A549 (cell line): Measurements from ENCODE around the gene HBG1. TPM values are rescaled to one million over a fixed set of nuclear protein-coding genes. Genes with fewer than 3 reads are reported as not detected.

Experiments
- ATAC-seq, 2 experiments: fragments of 200-7000 bp in 1 of 2; fragments of >200 bp in 1 of 2; cut with Nextera tagmentation in 1 of 2; cut with Tn5 transposase in 1 of 2; 3 replicates each; pipeline versions ENCODE4 v1.8.0 to v1.9.1; 2018 to 2020; ENCODE audit warnings: mild to moderate bottlenecking in 1 of 2, moderate library complexity in 1 of 2
- CTCF ChIA-PET: fragments of 300-600 bp; sonication (Branson Sonifier 250); formaldehyde crosslinking; extraction: SDS; loops from one replicate; lab custom pipeline; 2021; ENCODE audit warnings: antibody characterized with exemption, inconsistent platforms; lab: Yijun Ruan, JAX
- POLR2A ChIA-PET: fragments of 350-600 bp; formaldehyde crosslinking; extraction: SDS; loops from one replicate; lab custom pipeline; 2021; ENCODE audit warnings: antibody characterized with exemption, inconsistent platforms; lab: Yijun Ruan, JAX
- DNase-seq, 2 experiments: peaks; one replicate each; pipeline versions ENCODE4 v3.0.0 to v3.0.0-alpha.2; 2011 to 2016; ENCODE audit warnings: low read depth in 1 of 2, low spot score in 1 of 2
- FAIRE-seq: peaks from 2 replicates; lab custom pipeline; 2011; peaks lifted over from hg19 to GRCh38; lab: Jason Lieb, UNC
- H3K27ac ChIP-seq, 2 experiments: fragments of >200 bp; sonication (Bioruptor Twin); formaldehyde crosslinking; 3 replicates each; pipeline ENCODE4 v1.5.1; 2016 to 2017
- H3K4me1 ChIP-seq: fragments of >200 bp; sonication (Bioruptor Twin); formaldehyde crosslinking; 3 replicates; pipeline ENCODE4 v1.6.1; 2016
- H3K4me2 ChIP-seq: fragments of >200 bp; sonication (Bioruptor Twin); formaldehyde crosslinking; 3 replicates; pipeline ENCODE4 v1.6.1; 2016
- H3K4me3 ChIP-seq: fragments of >200 bp; sonication (Bioruptor Twin); formaldehyde crosslinking; 3 replicates; pipeline ENCODE4 v1.5.1; 2016
- H3K9me3 ChIP-seq: fragments of >200 bp; sonication (Bioruptor Twin); formaldehyde crosslinking; 3 replicates; pipeline ENCODE4 v1.6.1; 2016
- BHLHE40 ChIP-seq: IDR thresholded peaks from 2 replicates; pipeline ENCODE4 v1.6.1; 2012; ENCODE audit warnings: low read depth, low read length, inconsistent platforms
- CBX8 ChIP-seq: fragments of 200-600 bp; sonication (generic); IDR thresholded peaks from 2 replicates; pipeline ENCODE4 v1.6.1; 2016
- CTCF ChIP-seq: fragments of >200 bp; sonication (Bioruptor Twin); formaldehyde crosslinking; IDR thresholded peaks from 3 replicates; pipeline ENCODE4 v1.5.1; 2016
- EHMT2 ChIP-seq: fragments of 200-600 bp; sonication (generic); IDR thresholded peaks from 2 replicates; pipeline ENCODE4 v1.6.1; 2016; ENCODE audit warnings: antibody characterized with exemption, low read depth, mild to moderate bottlenecking, moderate library complexity
- FOSB ChIP-seq: fragments of 250-450 bp; sonication (Bioruptor Pico); IDR thresholded peaks from 2 replicates; pipeline ENCODE4 v1.5.0; 2020; ENCODE audit warnings: mild to moderate bottlenecking, moderate library complexity
- HEYL ChIP-seq: fragments of 250-450 bp; sonication (Bioruptor Pico); IDR thresholded peaks from 2 replicates; pipeline ENCODE4 v1.8.0; 2021; ENCODE audit warnings: mild to moderate bottlenecking, moderate library complexity
- JUNB ChIP-seq: fragments of >200 bp; sonication (Bioruptor Twin); formaldehyde crosslinking; IDR thresholded peaks from 2 replicates; pipeline ENCODE4 v1.6.1; 2016
- KDM1A ChIP-seq: fragments of 200-600 bp; sonication (generic); IDR thresholded peaks from 2 replicates; pipeline ENCODE4 v1.6.1; 2016; ENCODE audit warnings: low read depth, mild to moderate bottlenecking
- MAFK ChIP-seq: fragments of 450-650 bp; IDR thresholded peaks from 2 replicates; pipeline ENCODE4 v1.6.1; 2014; ENCODE audit not compliant: partially characterized antibody
- MYC ChIP-seq: IDR thresholded peaks from 2 replicates; pipeline ENCODE4 v1.6.1; 2012; ENCODE audit warnings: mild to moderate bottlenecking, inconsistent platforms, low read length, improper control_type of control experiment, borderline replicate concordance
- PBX3 ChIP-seq: IDR thresholded peaks from 2 replicates; pipeline ENCODE4 v1.6.1; 2012
- PHF8 ChIP-seq: fragments of 200-600 bp; sonication (generic); IDR thresholded peaks from 2 replicates; pipeline ENCODE4 v1.6.1; 2016; ENCODE audit warnings: low read depth, mild to moderate bottlenecking, antibody characterized with exemption, moderate library complexity, borderline replicate concordance
- POLR2A ChIP-seq: IDR thresholded peaks from 2 replicates; pipeline ENCODE4 v1.6.1; 2012; ENCODE audit warnings: mild to moderate bottlenecking, low read length
- RARB ChIP-seq: fragments of 250-450 bp; sonication (Bioruptor Pico); IDR thresholded peaks from 2 replicates; pipeline ENCODE4 v1.8.0; 2021; ENCODE audit warnings: mild to moderate bottlenecking, moderate library complexity
- RCOR1 ChIP-seq: fragments of 150-350 bp; IDR thresholded peaks from 2 replicates; pipeline ENCODE4 v1.6.1; 2014; ENCODE audit warnings: antibody characterized with exemption, low read length, low read depth
- REST ChIP-seq: fragments of 200-600 bp; sonication (generic); IDR thresholded peaks from 2 replicates; pipeline ENCODE4 v1.6.1; 2016; ENCODE audit warnings: antibody characterized with exemption, mild to moderate bottlenecking, moderate library complexity
- RNF2 ChIP-seq: fragments of 200-600 bp; sonication (generic); IDR thresholded peaks from 2 replicates; pipeline ENCODE4 v1.6.1; 2016; ENCODE audit warnings: low read depth, mild to moderate bottlenecking, antibody characterized with exemption, moderate library complexity, borderline replicate concordance
- ZNF302 ChIP-seq: fragments of 250-450 bp; sonication (Bioruptor Pico); IDR thresholded peaks from 2 replicates; pipeline ENCODE4 v1.9.0; 2021; ENCODE audit warnings: inconsistent platforms, mild to moderate bottlenecking, moderate library complexity
- ZSCAN20 ChIP-seq: fragments of 250-450 bp; sonication (Bioruptor Pico); IDR thresholded peaks from 2 replicates; pipeline ENCODE4 v1.8.0; 2022; ENCODE audit warnings: mild to moderate bottlenecking, moderate library complexity
- WGBS: methylation state at CpG from one replicate; pipeline ENCODE4 v1.1.6; 2017; ENCODE audit errors: missing lambda C conversion rate; 5-methylcytosine and 5-hydroxymethylcytosine counted together
- polyA plus RNA-seq, 4 experiments: library from polyadenylated mRNA; depleted of rRNA in 3 of 4; stranded (reverse); fragments of >200 nt; fragmentation: RNase III in 1 of 4; extraction: RNeasy Plus Mini Kit Qiagen cat#74134 plus additional on column Dnase treatment in 1 of 4; gene quantifications; 2 replicates in 3 of 4; 3 replicates in 1 of 4; pipeline ENCODE4 v1.2.3, GENCODE V29; 2011 to 2017
- TF ChIP-seq, protein P1 (sequence below): fragments of 250-450 bp; sonication (Bioruptor Pico); IDR thresholded peaks from 2 replicates; pipeline ENCODE4 v1.5.0; 2021; ENCODE audit warnings: mild to moderate bottlenecking, moderate library complexity, borderline replicate concordance
- TF ChIP-seq, protein P2 (sequence below): fragments of 150-350 bp; IDR thresholded peaks from 2 replicates; pipeline ENCODE4 v1.6.1; 2014; ENCODE audit warnings: low read depth, mild to moderate bottlenecking, low read length
- TF ChIP-seq, protein P3 (sequence below): IDR thresholded peaks from 2 replicates; pipeline ENCODE4 v1.6.1; 2012; ENCODE audit warnings: low read depth, borderline replicate concordance

HBG1 gene
- polyA plus RNA-seq, 2 of the 4 experiments (the other 2 are of a cell fraction) = not detected

DNA sequence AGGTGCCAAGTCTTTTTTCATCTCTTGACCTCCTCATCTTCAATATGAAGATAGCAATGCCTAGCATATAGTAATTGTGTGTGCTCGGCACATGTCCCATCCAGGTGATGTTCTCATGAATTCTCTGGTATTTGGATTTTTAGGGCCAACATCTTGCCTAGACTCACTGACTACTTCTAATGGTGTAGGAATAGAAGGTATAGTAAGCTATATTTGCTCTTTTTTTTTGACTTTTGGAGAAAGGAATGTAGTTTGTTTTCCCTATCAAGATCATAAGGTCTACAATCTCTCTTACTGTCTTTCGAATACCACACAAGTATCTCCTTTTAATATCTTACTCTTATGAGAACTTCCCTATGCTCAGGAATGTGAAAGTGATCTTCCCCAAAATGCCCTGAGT is 18.5 kb downstream of the HBG1 start (continued):
- TF ChIP-seq, protein P1, sequence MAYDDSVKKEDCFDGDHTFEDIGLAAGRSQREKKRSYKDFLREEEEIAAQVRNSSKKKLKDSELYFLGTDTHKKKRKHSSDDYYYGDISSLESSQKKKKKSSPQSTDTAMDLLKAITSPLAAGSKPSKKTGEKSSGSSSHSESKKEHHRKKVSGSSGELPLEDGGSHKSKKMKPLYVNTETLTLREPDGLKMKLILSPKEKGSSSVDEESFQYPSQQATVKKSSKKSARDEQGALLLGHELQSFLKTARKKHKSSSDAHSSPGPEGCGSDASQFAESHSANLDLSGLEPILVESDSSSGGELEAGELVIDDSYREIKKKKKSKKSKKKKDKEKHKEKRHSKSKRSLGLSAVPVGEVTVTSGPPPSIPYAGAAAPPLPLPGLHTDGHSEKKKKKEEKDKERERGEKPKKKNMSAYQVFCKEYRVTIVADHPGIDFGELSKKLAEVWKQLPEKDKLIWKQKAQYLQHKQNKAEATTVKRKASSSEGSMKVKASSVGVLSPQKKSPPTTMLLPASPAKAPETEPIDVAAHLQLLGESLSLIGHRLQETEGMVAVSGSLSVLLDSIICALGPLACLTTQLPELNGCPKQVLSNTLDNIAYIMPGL (CRISPR knock-in tag) = no peak
- TF ChIP-seq HEYL (CRISPR knock-in tag) = no peak
- TF ChIP-seq, protein P2, sequence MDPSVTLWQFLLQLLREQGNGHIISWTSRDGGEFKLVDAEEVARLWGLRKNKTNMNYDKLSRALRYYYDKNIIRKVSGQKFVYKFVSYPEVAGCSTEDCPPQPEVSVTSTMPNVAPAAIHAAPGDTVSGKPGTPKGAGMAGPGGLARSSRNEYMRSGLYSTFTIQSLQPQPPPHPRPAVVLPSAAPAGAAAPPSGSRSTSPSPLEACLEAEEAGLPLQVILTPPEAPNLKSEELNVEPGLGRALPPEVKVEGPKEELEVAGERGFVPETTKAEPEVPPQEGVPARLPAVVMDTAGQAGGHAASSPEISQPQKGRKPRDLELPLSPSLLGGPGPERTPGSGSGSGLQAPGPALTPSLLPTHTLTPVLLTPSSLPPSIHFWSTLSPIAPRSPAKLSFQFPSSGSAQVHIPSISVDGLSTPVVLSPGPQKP = no peak
- TF ChIP-seq RCOR1 = no peak
- TF ChIP-seq PHF8 = no peak
- TF ChIP-seq, protein P3, sequence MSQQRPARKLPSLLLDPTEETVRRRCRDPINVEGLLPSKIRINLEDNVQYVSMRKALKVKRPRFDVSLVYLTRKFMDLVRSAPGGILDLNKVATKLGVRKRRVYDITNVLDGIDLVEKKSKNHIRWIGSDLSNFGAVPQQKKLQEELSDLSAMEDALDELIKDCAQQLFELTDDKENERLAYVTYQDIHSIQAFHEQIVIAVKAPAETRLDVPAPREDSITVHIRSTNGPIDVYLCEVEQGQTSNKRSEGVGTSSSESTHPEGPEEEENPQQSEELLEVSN = no peak
- TF ChIP-seq RARB = no peak
- no peak for TF ChIP-seq KDM1A

- Histone ChIP-seq H3K4me1 (no peaks in the 10 kb centered on the region), H3K27ac (no peak overlapping the region), H3K9me3 (no peaks in the 10 kb centered on the region), H3K4me3 (no peak overlapping the region), H3K4me2 (no peak overlapping the region)
- ChIA-PET POLR2A (no interaction called here), CTCF (interaction anchor here (0.8 to 1.5 kb wide), 2 partner anchors 21 to 57 kb away, joined by 3 to 4 read pairs; no protein-coding TSS in a partner anchor)
- no peak for ATAC-seq
- WGBS = 78% methylated on average over 1 of the region's 1 CpG
- TF ChIP-seq RCOR1 = no peak
- no peak for TF ChIP-seq EHMT2
- no peak for TF ChIP-seq FOSB (CRISPR knock-in tag)
- no peak for TF ChIP-seq PBX3
- no peak for TF ChIP-seq JUNB
- TF ChIP-seq CBX8 = no peak
- no peak for TF ChIP-seq ZSCAN20 (CRISPR knock-in tag)
- no peak for TF ChIP-seq RNF2
- TF ChIP-seq MAFK = no peak
- TF ChIP-seq ZNF302 (CRISPR knock-in tag) = no peak
- no peak for TF ChIP-seq POLR2A
- TF ChIP-seq BHLHE40 = no peak
- no peak for TF ChIP-seq CTCF
- TF ChIP-seq REST = no peak
- TF ChIP-seq MYC = no peak
- TF ChIP-seq HEYL (CRISPR knock-in tag) = no peak
- DNase-seq = no peak
- FAIRE-seq = no peak
These were observed 19.4 kb downstream of the HBG1 start for GRCh38 chr11:5230266-5230665.
